HPDE6-E6E7 (cell line): ENCODE measurements around the gene POMT1.
A peak's percentile ranks its signal among the peaks of the same experiment; 100 is the strongest.
"Not testable (repeated sequence)": the region's sequence is repeated elsewhere in the genome, so short reads cannot be mapped to it uniquely, and the experiment has no call there.

Source experiments
- DNase-seq: peaks from one replicate; pipeline ENCODE4 v3.0.0; 2011; ENCODE audit warnings: missing footprints; ENCODE audit errors: extremely low spot score

POMT1 gene

GRCh38 chr9:131524665-131525315, 22.1 kb downstream of the POMT1 start:
- no peak for DNase-seq

- no peak for DNase-seq
Measured at GRCh38 chr9:131525643-131526565, 23.2 kb downstream of the POMT1 start.

DNA sequence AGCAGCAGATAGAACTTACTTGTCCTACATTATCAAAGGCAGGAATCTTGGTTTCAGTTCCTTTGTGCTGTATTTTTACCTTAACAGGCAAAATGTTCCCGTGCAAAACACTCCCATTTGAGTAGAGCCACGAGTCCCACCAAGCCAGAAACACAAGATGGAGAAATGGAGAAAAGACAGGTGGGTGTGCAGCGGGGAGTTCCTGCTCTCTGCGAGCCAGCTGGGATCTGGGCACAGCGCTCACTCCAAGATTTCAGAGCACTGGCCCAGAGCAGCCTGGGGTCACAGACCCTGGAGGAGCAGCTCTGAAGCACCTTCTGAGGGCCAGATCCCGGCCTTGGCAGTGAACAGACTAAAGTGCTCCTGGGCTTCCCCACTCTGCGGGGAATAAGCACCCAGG, 25.5 kb downstream of the POMT1 start:
- DNase-seq, result no peak

- DNase-seq, result no peak
Measured at GRCh38 chr9:131528886-131529505, 26.3 kb downstream of the POMT1 start.

DNA sequence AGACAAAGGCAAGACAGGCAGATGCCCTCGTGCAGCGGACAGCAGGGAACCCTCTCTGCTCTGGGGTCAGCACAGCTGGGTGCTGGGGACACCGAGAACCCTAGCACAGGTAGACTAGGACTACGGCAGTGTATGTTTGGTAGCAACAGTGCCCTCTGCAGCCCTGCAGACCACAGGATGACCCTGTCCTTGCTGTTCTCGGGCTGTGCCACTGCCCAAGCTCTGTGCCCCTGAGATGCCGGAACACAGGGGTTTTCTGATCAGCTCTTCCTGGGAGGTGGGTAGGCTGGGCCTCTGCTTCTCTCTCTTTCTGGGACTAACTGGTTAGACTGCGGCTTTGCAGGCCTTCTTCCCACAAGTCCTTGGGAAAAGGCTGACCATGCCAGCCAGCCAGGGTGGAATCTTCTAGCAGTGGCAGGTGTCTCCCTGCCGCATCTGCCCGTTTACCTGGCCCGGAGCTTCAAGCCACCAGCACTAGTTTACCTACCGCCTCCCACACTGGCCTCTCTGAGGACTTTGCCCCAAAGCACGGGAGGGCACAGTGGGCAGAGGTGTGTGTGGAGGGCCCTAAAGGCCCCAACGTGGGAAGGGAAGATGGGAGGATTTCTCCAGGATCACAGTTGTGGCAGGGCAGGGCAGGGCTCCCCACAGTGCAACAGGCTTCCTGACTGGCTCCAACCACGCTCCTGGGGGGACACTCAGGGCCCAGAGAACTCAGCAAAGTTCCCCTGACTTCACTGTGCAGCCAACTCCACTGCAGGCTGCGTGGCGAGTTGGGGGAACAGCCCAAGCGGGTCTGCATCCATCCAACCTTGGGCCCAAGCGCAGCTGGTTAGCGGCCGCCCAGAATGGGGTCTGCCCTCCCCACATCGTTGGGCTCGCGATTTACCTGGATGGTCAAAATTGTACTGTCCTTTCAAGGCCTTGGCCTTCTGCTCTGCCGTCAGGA, 27.2 kb downstream of the POMT1 start:
- DNase-seq, result no peak

DNA sequence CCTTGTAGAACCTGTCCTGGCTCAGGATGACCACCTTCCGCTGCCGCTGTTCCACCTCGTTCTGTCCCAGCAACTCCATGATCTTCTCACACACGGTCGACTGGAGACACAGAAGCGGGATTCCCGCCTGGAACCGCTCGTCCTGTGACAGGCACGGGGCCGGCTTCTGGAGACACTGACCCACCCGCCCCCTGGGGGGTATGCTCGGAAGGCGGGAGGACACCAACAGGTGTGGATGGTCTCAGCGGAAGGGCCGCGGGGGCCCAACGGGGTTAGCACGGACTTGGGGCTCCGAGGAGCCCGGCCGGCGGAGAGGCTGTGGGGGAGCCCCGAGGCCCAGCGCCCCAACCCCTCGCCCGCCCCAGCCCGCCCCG, 27.8 kb downstream of the POMT1 start:
- DNase-seq, result peak; percentile 67

GRCh38 chr9:131530920-131531832, 28.5 kb downstream of the POMT1 start, which contains the start of gene UCK1:
Gene UCK1, minus strand, starts transcription at chr9:131531263. Its CDS starts 89 bp downstream, at chr9:131531174.
- peak; percentile 94 for DNase-seq

- no peak for DNase-seq
Measured at GRCh38 chr9:131534721-131535237, 32.1 kb downstream of the POMT1 start.

DNA sequence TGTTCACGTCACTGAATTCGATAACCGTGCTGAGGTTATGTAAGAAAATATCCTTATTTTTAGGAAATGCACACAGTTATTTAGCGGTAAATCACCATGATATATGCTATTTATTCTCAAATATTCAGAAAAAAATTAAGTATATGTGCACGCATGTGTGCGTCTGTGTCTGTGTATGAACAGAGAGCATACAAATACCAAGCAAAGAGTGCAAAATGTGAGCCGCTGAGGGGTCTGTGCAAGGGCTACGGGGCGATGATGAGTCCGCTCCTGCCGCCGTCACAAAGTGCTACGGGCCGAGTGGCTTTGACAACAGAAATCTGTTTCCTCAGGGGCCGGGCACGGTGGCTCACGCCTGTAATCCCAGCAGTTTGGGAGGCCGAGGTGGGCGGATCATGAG, 35.2 kb downstream of the POMT1 start:
- no peak for DNase-seq

DNA sequence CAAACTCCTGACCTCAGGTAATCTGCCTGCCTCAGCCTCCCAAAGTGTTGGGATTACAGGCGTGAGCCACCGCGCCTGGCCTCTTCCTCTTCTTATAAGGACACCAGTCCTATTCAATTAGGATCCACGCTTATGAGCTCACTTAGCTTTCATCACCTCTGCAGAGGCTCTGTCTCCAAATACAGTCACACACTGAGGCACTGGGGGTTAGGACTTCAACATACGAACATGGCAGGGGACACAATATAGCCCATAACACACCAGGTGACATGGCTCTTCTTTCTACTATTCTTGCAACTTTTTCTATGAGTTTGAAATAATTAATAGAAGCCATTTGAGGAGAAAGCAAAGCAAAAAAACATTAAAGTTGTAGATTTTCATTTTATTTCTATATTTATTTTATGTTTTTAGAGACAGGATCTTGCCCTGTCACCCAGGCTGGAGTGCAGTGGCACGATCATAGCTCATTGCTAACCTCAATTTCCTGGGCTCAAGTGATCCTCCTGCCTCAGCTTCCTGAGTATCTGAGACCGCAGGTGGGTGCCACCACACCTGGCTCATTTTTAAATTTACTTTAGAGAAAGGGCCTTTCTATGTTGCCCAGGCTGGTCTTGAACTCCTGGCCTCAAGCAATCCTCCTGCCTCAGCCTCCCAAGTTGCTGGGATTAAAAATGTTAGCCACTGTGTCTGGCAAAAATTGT, 36.7 kb downstream of the POMT1 start:
- no peak for DNase-seq

GRCh38 chr9:131543141-131543540, 40.4 kb downstream of the POMT1 start:
- no peak for DNase-seq

DNA sequence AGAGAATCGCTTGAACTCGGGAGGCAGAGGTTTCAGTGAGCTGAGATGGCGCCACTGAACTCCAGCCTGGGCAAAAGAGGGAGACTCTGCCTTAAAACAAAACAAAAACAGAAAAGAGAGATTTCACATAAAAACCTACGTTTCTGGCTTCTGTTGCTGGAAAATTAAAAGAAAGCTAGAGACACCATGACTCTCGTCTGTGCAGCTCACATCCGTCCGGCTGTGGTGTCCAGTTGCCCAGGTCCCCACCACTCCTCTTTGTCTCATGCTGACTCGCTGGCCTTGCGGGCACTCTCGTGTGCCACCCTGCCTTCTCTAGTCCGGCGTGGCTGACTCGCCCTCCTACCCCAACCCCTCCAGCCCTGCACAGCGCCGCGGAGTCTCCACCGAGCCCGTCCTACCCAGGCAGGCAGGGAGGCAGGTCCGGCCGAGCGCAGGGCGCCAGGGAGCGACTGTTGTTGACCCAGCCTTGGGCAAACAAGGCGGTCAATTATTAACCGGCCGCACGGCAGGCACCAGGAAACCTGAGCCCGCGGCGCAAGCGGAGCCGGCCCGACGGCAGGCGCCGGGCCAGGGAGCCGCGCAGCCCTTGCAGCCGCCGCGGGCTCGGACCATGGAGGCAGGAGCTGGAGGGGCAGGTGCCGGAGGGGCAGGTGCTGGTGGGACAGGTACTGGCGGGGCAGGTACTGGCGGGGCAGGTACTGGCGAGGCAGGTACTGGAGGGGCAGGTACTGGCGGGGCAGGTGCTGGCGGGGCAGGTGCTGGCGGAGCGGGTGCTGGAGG, 42.5 kb downstream of the POMT1 start, which contains the start of gene PRRT1B:
PRRT1B (plus strand) TSS at position 521 of the 783 bp plus-strand sequence; CDS start at position 614, 93 bp downstream.
- DNase-seq, result no peak

- no peak for DNase-seq
Measured at GRCh38 chr9:131545786-131546335, 43.1 kb downstream of the POMT1 start.

DNA sequence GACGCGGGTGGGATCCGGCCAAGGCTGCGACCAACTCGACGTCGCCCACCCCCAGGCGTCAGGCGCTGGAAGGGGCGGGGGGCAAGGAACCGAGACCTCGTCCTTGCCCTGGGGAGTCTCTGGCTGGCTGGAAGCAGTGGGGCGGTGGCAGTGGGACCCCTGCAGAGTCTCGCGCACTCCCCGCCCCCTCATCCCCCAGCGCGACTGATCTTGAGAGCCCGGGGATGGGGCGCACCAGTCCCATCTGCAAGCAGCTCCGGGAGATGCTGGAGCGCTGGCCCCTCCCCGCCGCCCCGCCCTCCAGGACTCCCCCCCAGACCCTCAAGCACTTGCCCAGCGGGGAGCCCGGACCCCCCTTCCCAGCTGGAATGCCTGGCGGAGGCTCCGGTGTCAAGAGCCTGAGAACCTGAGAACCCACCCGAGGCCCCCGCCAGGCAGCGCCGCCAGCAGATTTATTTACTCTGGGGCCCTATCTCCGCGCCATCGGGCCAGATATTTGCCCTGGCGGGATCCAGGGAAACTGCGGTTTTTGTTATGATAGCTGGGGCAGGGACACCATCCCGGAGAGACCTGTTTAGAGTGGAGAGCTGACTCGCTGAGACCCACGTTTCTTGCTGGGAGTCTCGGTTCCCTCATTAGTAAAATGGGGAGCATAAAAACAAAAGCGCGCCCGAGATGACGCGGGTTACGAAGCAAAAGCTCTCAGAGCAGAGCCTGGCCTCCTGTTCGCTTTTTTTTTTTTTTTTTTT, 43.8 kb downstream of the POMT1 start:
- no peak for DNase-seq

- not testable (repeated sequence) for DNase-seq
Measured at GRCh38 chr9:131549186-131549585, 46.5 kb downstream of the POMT1 start.

DNA sequence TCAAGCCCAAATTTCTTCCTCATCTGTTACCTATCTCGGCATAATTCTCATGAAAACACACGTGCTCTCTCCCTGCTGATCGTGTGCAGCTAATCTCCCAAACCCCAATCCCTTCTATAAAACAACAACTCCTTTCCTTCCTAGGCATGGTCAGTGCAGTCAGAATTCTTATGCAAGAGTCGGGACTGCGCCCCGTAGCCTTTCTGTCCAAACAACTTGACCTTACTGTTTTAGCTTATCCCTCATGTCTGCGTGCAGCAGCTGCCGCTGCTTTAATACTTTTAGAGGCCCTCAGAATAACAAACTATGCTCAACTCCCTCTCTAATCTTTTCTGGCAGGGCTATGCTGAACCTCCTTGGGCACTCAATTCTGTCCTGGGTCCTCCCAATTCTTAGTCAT, 47.7 kb downstream of the POMT1 start:
- DNase-seq, result not testable (repeated sequence)

- DNase-seq, result no peak
Measured at GRCh38 chr9:131552030-131552429, 49.3 kb downstream of the POMT1 start.
